Panc1 (cell line): ENCODE results near the gene HM13.

Experiments
- CTCF ChIP-seq: fragments of 450-650 bp; IDR thresholded peaks from 2 replicates; pipeline ENCODE4 v1.5.1; 2017; ENCODE audit warnings: mild to moderate bottlenecking
- POLR2AphosphoS5 ChIP-seq: IDR thresholded peaks from 2 replicates; pipeline ENCODE4 v1.6.1; 2012; ENCODE audit warnings: mild to moderate bottlenecking, low read depth, low read length, moderate library complexity
- REST ChIP-seq, 2 experiments: IDR thresholded peaks; 2 replicates each; pipeline ENCODE4 v1.6.1; 2011 to 2012; ENCODE audit warnings: low read depth in 2 of 2, control low read depth in 1 of 2, low read length in 1 of 2, mild to moderate bottlenecking in 1 of 2, moderate library complexity in 1 of 2; ENCODE audit not compliant: insufficient read depth in 1 of 2
- SIN3A ChIP-seq: IDR thresholded peaks from 2 replicates; pipeline ENCODE4 v1.6.1; 2012; ENCODE audit warnings: low read depth, mild to moderate bottlenecking, low read length, moderate library complexity, borderline replicate concordance; ENCODE audit not compliant: insufficient read depth
- TCF7L2 ChIP-seq: IDR thresholded peaks from 2 replicates; pipeline ENCODE4 v1.6.1; 2011; ENCODE audit warnings: mild to moderate bottlenecking, low read depth, low read length, inconsistent platforms

DNA sequence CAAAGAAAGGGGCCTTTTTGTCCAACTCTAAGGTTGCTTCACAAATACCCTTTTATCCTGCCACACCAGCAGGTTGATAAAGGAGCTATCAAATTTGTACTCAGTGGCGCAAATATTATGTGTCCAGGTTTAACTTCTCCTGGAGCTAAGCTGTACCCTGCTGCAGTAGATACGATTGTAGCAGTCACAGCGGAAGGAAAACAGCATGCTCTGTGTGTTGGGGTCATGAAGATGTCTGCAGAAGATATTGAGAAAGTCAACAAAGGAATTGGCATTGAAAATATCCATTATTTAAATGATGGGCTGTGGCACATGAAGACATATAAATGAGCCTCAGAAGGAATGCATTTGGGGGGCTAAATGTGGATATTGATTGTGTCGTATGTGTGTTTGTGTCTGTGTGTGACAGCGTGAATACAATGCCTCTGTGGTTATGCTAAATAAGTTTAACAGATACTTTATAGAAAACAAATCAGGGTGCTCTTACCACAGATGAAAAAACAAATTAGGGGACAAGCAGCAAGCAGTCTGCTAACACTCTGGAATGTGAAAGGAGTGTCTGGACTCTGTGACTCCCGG is 33.6 kb downstream of the HM13 start:
- TF ChIP-seq CTCF (no peak), REST (IDR thresholded peaks at IDR 0.05; ENCODE audit: insufficient read depth in 1 of 2, low read depth in 2 of 2, low read length in 1 of 2) (no peak), POLR2AphosphoS5 (no peak), TCF7L2 (no peak), SIN3A (no peak)
